Subcutaneous abdominal adipose tissue (tissue), 5 donors: ENCODE results near the gene HS2ST1.

Experiments used
- H3K27ac ChIP-seq: one replicate; pipeline ENCODE4 v1.7.0; 2013; ENCODE audit warnings: low read depth, mild to moderate bottlenecking, inconsistent platforms, low read length, moderate library complexity
- H3K27me3 ChIP-seq, 5 donors: one replicate each; pipeline ENCODE4 v1.7.0; 2013; ENCODE audit warnings: low read length in 5 of 5, inconsistent platforms in 1 of 5; ENCODE audit not compliant: control insufficient read depth in 5 of 5, insufficient read depth in 4 of 5
- H3K36me3 ChIP-seq, 5 donors: one replicate each; pipeline ENCODE4 v1.7.0; 2013; ENCODE audit warnings: low read length in 5 of 5; ENCODE audit not compliant: control insufficient read depth in 5 of 5, insufficient read depth in 5 of 5
- H3K4me1 ChIP-seq, 5 donors: one replicate each; pipeline ENCODE4 v1.7.0; 2013; ENCODE audit warnings: low read length in 5 of 5, mild to moderate bottlenecking in 3 of 5, moderate library complexity in 1 of 5; ENCODE audit not compliant: control insufficient read depth in 5 of 5, insufficient read depth in 5 of 5
- H3K4me3 ChIP-seq, 5 donors: one replicate each; pipeline ENCODE4 v1.7.0; 2013; ENCODE audit warnings: low read length in 5 of 5, low read depth in 1 of 5
- H3K9ac ChIP-seq, 5 donors: one replicate each; pipeline ENCODE4 v1.7.0; 2013; ENCODE audit warnings: low read length in 5 of 5, mild to moderate bottlenecking in 4 of 5, moderate library complexity in 3 of 5
- H3K9me3 ChIP-seq, 5 donors: one replicate each; pipeline ENCODE4 v1.7.0; 2013; ENCODE audit warnings: low read length in 5 of 5; ENCODE audit not compliant: control insufficient read depth in 5 of 5
- donor health status: healthy.
- donor health status: healthy.
- donor health status: healthy.
- donor health status: healthy.
- donor health status: healthy.

HS2ST1 gene

GRCh38 chr1:87156124-87156523 lies 241.7 kb downstream of the HS2ST1 start:
- H3K27me3 ChIP-seq, result no peaks in the 10 kb centered on the region
- peaks cover 2 to 19% (median 13%) of the 10 kb centered on the region in 5 donors for H3K4me1 ChIP-seq
- H3K27ac ChIP-seq, result no peak overlapping the region
- no peak overlapping the region for H3K4me3 ChIP-seq
- H3K36me3 ChIP-seq, result no peaks in the 10 kb centered on the region
- H3K9ac ChIP-seq, result no peak overlapping the region
- H3K9me3 ChIP-seq, result no peaks in the 10 kb centered on the region

- Histone ChIP-seq H3K4me3 (no peak overlapping the region), H3K27ac (no peak overlapping the region), H3K4me1 (peaks cover 0 to 11% (median 2%) of the 10 kb centered on the region in 5 donors), H3K9me3 (no peaks in the 10 kb centered on the region), H3K9ac (no peak overlapping the region), H3K27me3 (no peaks in the 10 kb centered on the region), H3K36me3 (no peaks in the 10 kb centered on the region)
These were observed 245.0 kb downstream of the HS2ST1 start for GRCh38 chr1:87159378-87159915.
